Astrocyte (in vitro differentiated cells and primary cell): ENCODE results near the gene ZFAND6. TPM values are rescaled to one million over a fixed set of nuclear protein-coding genes. Genes with fewer than 3 reads are reported as not detected.

Source experiments
- DNase-seq: peaks from one replicate; pipeline ENCODE4 v3.0.0-alpha.2; 2010; ENCODE audit warnings: low read depth
- FAIRE-seq: peaks from 2 replicates; lab custom pipeline; 2011; peaks lifted over from hg19 to GRCh38; lab: Jason Lieb, UNC
- H2AFZ ChIP-seq: 2 replicates; pipeline ENCODE4 v1.6.0; 2012; ENCODE audit warnings: low read depth, low read length, inconsistent platforms
- H3K27ac ChIP-seq: 2 replicates; pipeline ENCODE4 v1.5.1; 2011; ENCODE audit warnings: low read depth, low read length, inconsistent platforms
- H3K27me3 ChIP-seq: 2 replicates; pipeline ENCODE4 v1.6.0; 2011; ENCODE audit warnings: low read length, inconsistent platforms; ENCODE audit not compliant: insufficient read depth
- H3K36me3 ChIP-seq: 2 replicates; pipeline ENCODE4 v1.5.1; 2011; ENCODE audit warnings: low read length, inconsistent platforms; ENCODE audit not compliant: insufficient read depth
- H3K4me1 ChIP-seq: 2 replicates; pipeline ENCODE4 v1.5.1; 2011; ENCODE audit warnings: low read length, inconsistent platforms; ENCODE audit not compliant: insufficient read depth
- H3K4me2 ChIP-seq: 2 replicates; pipeline ENCODE4 v1.6.0; 2012; ENCODE audit warnings: low read length, inconsistent platforms
- H3K4me3 ChIP-seq: 2 replicates; pipeline ENCODE4 v1.5.1; 2011; ENCODE audit warnings: low read depth, mild to moderate bottlenecking, low read length, inconsistent platforms; ENCODE audit not compliant: insufficient read depth
- H3K79me2 ChIP-seq: 2 replicates; pipeline ENCODE4 v1.6.0; 2012; ENCODE audit warnings: mild to moderate bottlenecking, low read length, inconsistent platforms; ENCODE audit not compliant: insufficient read depth
- H3K9ac ChIP-seq: 2 replicates; pipeline ENCODE4 v1.6.0; 2012; ENCODE audit warnings: mild to moderate bottlenecking, low read length, inconsistent platforms
- H3K9me3 ChIP-seq: 2 replicates; pipeline ENCODE4 v1.5.1; 2012; ENCODE audit warnings: low read depth, mild to moderate bottlenecking, low read length, inconsistent platforms; ENCODE audit not compliant: insufficient read depth
- H4K20me1 ChIP-seq: 2 replicates; pipeline ENCODE4 v1.6.0; 2012; ENCODE audit warnings: low read length, inconsistent platforms; ENCODE audit not compliant: insufficient read depth
- H3K27ac Mint-ChIP-seq: one replicate; pipeline ENCODE4 v1.8.0; 2021; ENCODE audit warnings: mild to moderate bottlenecking, mixed read lengths; ENCODE audit not compliant: unreplicated experiment
- H3K27me3 Mint-ChIP-seq: one replicate; pipeline ENCODE4 v1.8.0; 2021; ENCODE audit warnings: low read depth, mixed read lengths; ENCODE audit not compliant: unreplicated experiment
- H3K36me3 Mint-ChIP-seq: one replicate; pipeline ENCODE4 v1.8.0; 2021; ENCODE audit warnings: low read depth, mixed read lengths; ENCODE audit not compliant: unreplicated experiment
- H3K4me1 Mint-ChIP-seq: one replicate; pipeline ENCODE4 v1.8.0; 2021; ENCODE audit warnings: low read depth, mixed read lengths; ENCODE audit not compliant: unreplicated experiment
- H3K4me3 Mint-ChIP-seq: one replicate; pipeline ENCODE4 v1.8.0; 2021; ENCODE audit warnings: mild to moderate bottlenecking, moderate library complexity, mixed read lengths; ENCODE audit not compliant: unreplicated experiment
- H3K9me3 Mint-ChIP-seq: one replicate; pipeline ENCODE4 v1.8.0; 2021; ENCODE audit warnings: mild to moderate bottlenecking, mixed read lengths; ENCODE audit not compliant: unreplicated experiment
- EZH2 ChIP-seq: IDR thresholded peaks from 2 replicates; pipeline ENCODE4 v1.6.1; 2012; ENCODE audit warnings: mild to moderate bottlenecking, low read length, inconsistent platforms; ENCODE audit not compliant: insufficient read depth
- total RNA-seq: library from RNA; stranded (reverse); gene quantifications from 2 replicates; pipeline ENCODE4 v1.2.1, GENCODE V29; 2021
- TF ChIP-seq, protein P1 (sequence below): IDR thresholded peaks from 2 replicates; pipeline ENCODE4 v1.5.1; 2011; ENCODE audit warnings: low read depth, mild to moderate bottlenecking, inconsistent platforms, low read length, moderate library complexity; ENCODE audit not compliant: insufficient read depth

Gene ZFAND6
- total RNA-seq, 1 donor from 2014 or later: 70.0 TPM

DNA sequence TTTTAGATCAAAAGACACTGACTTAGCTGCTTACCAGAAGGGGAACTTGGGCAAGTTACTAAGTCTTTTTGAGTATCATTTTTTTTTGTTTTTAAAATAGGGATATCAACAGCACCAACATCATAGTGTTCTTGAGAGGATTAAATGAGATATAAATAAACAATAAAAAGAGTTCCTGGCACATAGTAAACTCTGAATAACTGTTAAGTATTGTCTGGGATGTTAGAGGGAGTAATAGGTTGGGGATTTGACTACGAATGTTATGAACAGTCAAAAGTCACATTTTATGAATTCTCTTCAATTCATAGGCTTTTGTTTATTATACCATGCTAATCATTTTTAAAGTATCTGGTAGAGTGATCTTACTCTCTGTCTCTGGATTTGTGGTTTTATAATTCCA, 55.5 kb downstream of the ZFAND6 start:
- H3K27ac ChIP-seq: no peak overlapping the region
- H4K20me1 ChIP-seq: peaks cover 75% of the 10 kb centered on the region
- no peaks in the 10 kb centered on the region for H3K27me3 ChIP-seq
- peaks cover 79% of the 10 kb centered on the region for H3K79me2 ChIP-seq
- H3K9me3 Mint-ChIP-seq: no peaks in the 10 kb centered on the region
- no peaks in the 10 kb centered on the region for H3K27me3 Mint-ChIP-seq
- H3K4me1 Mint-ChIP-seq: peaks cover 16% of the 10 kb centered on the region
- H3K4me3 ChIP-seq: no peak overlapping the region
- H3K9me3 ChIP-seq: no peaks in the 10 kb centered on the region
- H3K27ac Mint-ChIP-seq: no peak overlapping the region
- no peak overlapping the region for H2AFZ ChIP-seq
- H3K9ac ChIP-seq: no peak overlapping the region
- TF ChIP-seq, protein P1, sequence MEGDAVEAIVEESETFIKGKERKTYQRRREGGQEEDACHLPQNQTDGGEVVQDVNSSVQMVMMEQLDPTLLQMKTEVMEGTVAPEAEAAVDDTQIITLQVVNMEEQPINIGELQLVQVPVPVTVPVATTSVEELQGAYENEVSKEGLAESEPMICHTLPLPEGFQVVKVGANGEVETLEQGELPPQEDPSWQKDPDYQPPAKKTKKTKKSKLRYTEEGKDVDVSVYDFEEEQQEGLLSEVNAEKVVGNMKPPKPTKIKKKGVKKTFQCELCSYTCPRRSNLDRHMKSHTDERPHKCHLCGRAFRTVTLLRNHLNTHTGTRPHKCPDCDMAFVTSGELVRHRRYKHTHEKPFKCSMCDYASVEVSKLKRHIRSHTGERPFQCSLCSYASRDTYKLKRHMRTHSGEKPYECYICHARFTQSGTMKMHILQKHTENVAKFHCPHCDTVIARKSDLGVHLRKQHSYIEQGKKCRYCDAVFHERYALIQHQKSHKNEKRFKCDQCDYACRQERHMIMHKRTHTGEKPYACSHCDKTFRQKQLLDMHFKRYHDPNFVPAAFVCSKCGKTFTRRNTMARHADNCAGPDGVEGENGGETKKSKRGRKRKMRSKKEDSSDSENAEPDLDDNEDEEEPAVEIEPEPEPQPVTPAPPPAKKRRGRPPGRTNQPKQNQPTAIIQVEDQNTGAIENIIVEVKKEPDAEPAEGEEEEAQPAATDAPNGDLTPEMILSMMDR: no peak
- no peak for TF ChIP-seq EZH2
- no peak overlapping the region for H3K4me3 Mint-ChIP-seq
- H3K36me3 ChIP-seq: no peaks in the 10 kb centered on the region
- no peak for DNase-seq
- no peaks in the 10 kb centered on the region for H3K4me1 ChIP-seq
- peak; percentile 34 for FAIRE-seq
- H3K36me3 Mint-ChIP-seq: no peaks in the 10 kb centered on the region
- H3K4me2 ChIP-seq: no peak overlapping the region

DNA sequence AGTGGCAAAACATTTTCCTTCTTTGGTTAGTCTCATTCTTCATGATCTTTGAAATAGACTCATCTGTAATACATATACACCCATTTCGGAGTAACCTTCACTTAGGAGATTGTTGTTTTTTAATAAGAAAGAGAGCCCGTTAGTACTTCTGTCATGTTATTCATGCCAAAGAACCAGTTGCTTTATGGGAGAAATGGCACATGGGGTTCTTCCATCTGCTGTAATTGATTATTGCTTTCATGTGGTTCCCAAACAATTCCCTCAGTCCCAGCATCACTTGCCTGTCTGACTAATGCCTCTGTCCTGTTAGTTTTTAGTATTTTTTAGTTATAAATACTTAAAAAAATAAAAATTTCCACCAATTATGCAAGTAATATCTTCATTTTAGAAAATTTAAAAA, 59.5 kb downstream of the ZFAND6 start:
- peaks cover 54% of the 10 kb centered on the region for H4K20me1 ChIP-seq
- no peak for TF ChIP-seq EZH2
- TF ChIP-seq, protein P1: no peak

DNA sequence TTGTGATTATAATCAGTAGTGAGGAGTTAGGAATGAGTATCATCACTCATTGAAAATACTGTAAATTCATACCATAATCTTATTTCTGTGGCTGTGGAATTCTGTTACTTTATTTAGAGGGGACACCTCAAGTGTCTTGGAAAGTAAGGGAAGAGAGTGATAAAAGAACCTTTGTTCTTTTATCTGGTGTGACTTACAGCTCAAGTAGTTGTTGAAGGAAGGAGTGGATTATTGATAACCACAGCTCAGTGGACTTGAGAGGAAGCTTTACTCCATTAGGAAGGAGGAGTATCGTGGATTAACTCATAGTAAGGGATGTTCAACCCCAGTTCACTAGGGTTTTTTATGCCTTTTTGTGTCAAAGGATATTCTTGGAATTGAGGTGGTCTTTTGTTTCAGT, 61.2 kb downstream of the ZFAND6 start:
- H3K4me2 ChIP-seq: no peak overlapping the region
- no peak overlapping the region for H3K27ac ChIP-seq
- Mint-ChIP-seq H3K27me3 (no peaks in the 10 kb centered on the region), H3K4me1 (peaks cover 3% of the 10 kb centered on the region), H3K9me3 (no peaks in the 10 kb centered on the region), H3K27ac (no peak overlapping the region), H3K4me3 (no peak overlapping the region), H3K36me3 (peaks cover 7% of the 10 kb centered on the region)
- DNase-seq (no peak), FAIRE-seq (no peak)
- no peaks in the 10 kb centered on the region for H3K9me3 ChIP-seq
- no peaks in the 10 kb centered on the region for H3K27me3 ChIP-seq
- H3K36me3 ChIP-seq: peaks cover 17% of the 10 kb centered on the region
- no peak overlapping the region for H3K9ac ChIP-seq
- no peaks in the 10 kb centered on the region for H3K4me1 ChIP-seq
- H3K4me3 ChIP-seq: no peak overlapping the region
- no peak overlapping the region for H2AFZ ChIP-seq
- TF ChIP-seq, protein P1: no peak
- no peak for TF ChIP-seq EZH2
- peaks cover 48% of the 10 kb centered on the region for H3K79me2 ChIP-seq
- H4K20me1 ChIP-seq: peaks cover 39% of the 10 kb centered on the region

More for the DNA sequence above, 59.5 kb downstream of the ZFAND6 start:
- Mint-ChIP-seq H3K4me3 (no peak overlapping the region), H3K27ac (no peak overlapping the region), H3K4me1 (peaks cover 12% of the 10 kb centered on the region), H3K36me3 (peaks cover 5% of the 10 kb centered on the region), H3K9me3 (no peaks in the 10 kb centered on the region), H3K27me3 (no peaks in the 10 kb centered on the region)
- peaks cover 64% of the 10 kb centered on the region for H3K79me2 ChIP-seq
- no peak overlapping the region for H3K4me2 ChIP-seq
- H2AFZ ChIP-seq: no peak overlapping the region
- H3K9ac ChIP-seq: no peak overlapping the region
- no peaks in the 10 kb centered on the region for H3K4me1 ChIP-seq
- peaks cover 17% of the 10 kb centered on the region for H3K36me3 ChIP-seq
- H3K27ac ChIP-seq: no peak overlapping the region
- no peak overlapping the region for H3K4me3 ChIP-seq
- no peaks in the 10 kb centered on the region for H3K27me3 ChIP-seq
- DNase-seq (no peak), FAIRE-seq (no peak)
- H3K9me3 ChIP-seq: no peaks in the 10 kb centered on the region
